HG03378 (cell line): ENCODE results near the gene KLHL26.
"Not testable (repeated sequence)": the region's sequence is repeated elsewhere in the genome, so short reads cannot be mapped to it uniquely, and the experiment has no call there.

Experiments
- ATAC-seq: cut with Tn5 transposase; IDR thresholded peaks from one replicate; pipeline ENCODE4 v1.9.1; 2021; ENCODE audit warnings: mild to moderate bottlenecking, moderate library complexity; ENCODE audit not compliant: unreplicated experiment

KLHL26 gene

GRCh38 chr19:18600692-18601397 is 36.0 kb upstream of the KLHL26 start:
- not testable (repeated sequence) for ATAC-seq

- ATAC-seq: no peak
Observed at GRCh38 chr19:18601875-18602274, 35.0 kb upstream of the KLHL26 start.

- ATAC-seq: no peak
Observed at GRCh38 chr19:18603255-18603957, 33.4 kb upstream of the KLHL26 start.

- ATAC-seq: no peak
Observed at GRCh38 chr19:18603958-18604819, 32.6 kb upstream of the KLHL26 start.

GRCh38 chr19:18604820-18605159 is 32.0 kb upstream of the KLHL26 start:
- no peak for ATAC-seq

- ATAC-seq: no peak
Observed at GRCh38 chr19:18605196-18605545, 31.7 kb upstream of the KLHL26 start.

- no peak for ATAC-seq
Observed at GRCh38 chr19:18605546-18606280, 31.1 kb upstream of the KLHL26 start.

GRCh38 chr19:18606281-18607225 is 30.3 kb upstream of the KLHL26 start, which contains the start of gene CRLF1:
TSS of gene CRLF1 (minus strand) at chr19:18606799. CDS start at chr19:18606656, 143 bp downstream.
- ATAC-seq: no peak

- no peak for ATAC-seq
Observed at GRCh38 chr19:18607226-18608101, 29.4 kb upstream of the KLHL26 start.

- no peak for ATAC-seq
Observed at GRCh38 chr19:18608102-18608804, 28.6 kb upstream of the KLHL26 start.

- ATAC-seq: no peak
Observed at GRCh38 chr19:18608805-18609716, 27.8 kb upstream of the KLHL26 start.

GRCh38 chr19:18609717-18610051 is 27.1 kb upstream of the KLHL26 start:
- ATAC-seq: no peak

- ATAC-seq: no peak
Observed at GRCh38 chr19:18610245-18610555, 26.6 kb upstream of the KLHL26 start.

- no peak for ATAC-seq
Observed at GRCh38 chr19:18610556-18611326, 26.1 kb upstream of the KLHL26 start.

GRCh38 chr19:18611327-18612050 is 25.3 kb upstream of the KLHL26 start:
- no peak for ATAC-seq
